H1 (cell line): ENCODE measurements around the gene BCAS3. TPM values are rescaled to one million over a fixed set of nuclear protein-coding genes. Genes with fewer than 3 reads are reported as not detected.

Experiments used
- CTCF ChIA-PET: fragments of 300-600 bp; sonication (Branson Sonifier 250); formaldehyde crosslinking; loops from one replicate; lab custom pipeline; 2021; ENCODE audit not compliant: partially characterized antibody; lab: Charles Lee
- POLR2A ChIA-PET: fragments of 300-600 bp; sonication (Branson Sonifier 250); formaldehyde crosslinking; loops from one replicate; lab custom pipeline; 2021; ENCODE audit warnings: inconsistent platforms; ENCODE audit not compliant: partially characterized antibody; lab: Charles Lee
- DNase-seq, 2 experiments: peaks; one replicate each; pipeline versions ENCODE4 v3.0.0 to v3.0.0-alpha.2; 2010 to 2022; ENCODE audit warnings: low spot score in 2 of 2, low read depth in 1 of 2, mixed read lengths in 1 of 2
- FAIRE-seq: peaks from 2 replicates; lab custom pipeline; 2011; peaks lifted over from hg19 to GRCh38; lab: Jason Lieb, UNC
- H2AFZ ChIP-seq: 2 replicates; pipeline ENCODE4 v1.8.1; 2012; ENCODE audit warnings: low read length, inconsistent platforms
- H2AK5ac ChIP-seq: 2 replicates; pipeline ENCODE4 v1.6.1; 2013; ENCODE audit warnings: low read depth, low read length
- H2BK120ac ChIP-seq: replicated peaks from 2 replicates; pipeline ENCODE3; 2013; ENCODE audit warnings: low read depth, low read length, inconsistent platforms
- H2BK12ac ChIP-seq: 2 replicates; pipeline ENCODE4 v1.6.1; 2013; ENCODE audit warnings: low read depth, low read length
- H2BK15ac ChIP-seq: 2 replicates; pipeline ENCODE4 v1.6.1; 2013; ENCODE audit warnings: low read length
- H2BK20ac ChIP-seq: 2 replicates; pipeline ENCODE4 v1.6.1; 2013; ENCODE audit warnings: low read length
- H2BK5ac ChIP-seq: 2 replicates; pipeline ENCODE4 v1.6.1; 2013; ENCODE audit warnings: low read depth, low read length
- H3K14ac ChIP-seq: 2 replicates; pipeline ENCODE4 v1.6.1; 2013; ENCODE audit warnings: inconsistent platforms; ENCODE audit not compliant: insufficient read length
- H3K18ac ChIP-seq: 2 replicates; pipeline ENCODE4 v1.6.1; 2013; ENCODE audit warnings: low read length; ENCODE audit errors: extremely low read depth
- H3K23ac ChIP-seq: 2 replicates; pipeline ENCODE4 v1.6.1; 2013; ENCODE audit warnings: inconsistent platforms; ENCODE audit not compliant: insufficient read length
- H3K23me2 ChIP-seq: 2 replicates; pipeline ENCODE4 v1.6.1; 2013; ENCODE audit warnings: low read depth, low read length
- H3K27ac ChIP-seq: 2 replicates; pipeline ENCODE4 v1.6.1; 2011; ENCODE audit warnings: low read depth, low read length, inconsistent platforms
- H3K27me3 ChIP-seq, 4 experiments: replicated peaks in 1 of 4; 1 replicate in 1 of 4; 2 replicates in 3 of 4; pipeline versions ENCODE4 v1.6.1 to v1.8.1; 2011 to 2013; ENCODE audit warnings: low read length in 3 of 4, mild to moderate bottlenecking in 3 of 4, inconsistent platforms in 2 of 4, mixed read lengths in 2 of 4, moderate library complexity in 1 of 4; ENCODE audit not compliant: control insufficient read depth in 3 of 4, insufficient read depth in 3 of 4; ENCODE audit errors: extremely low read depth in 1 of 4
- H3K36me3 ChIP-seq, 4 experiments: 2 replicates each; pipeline versions ENCODE4 v1.6.1 to v1.8.1; 2011 to 2013; ENCODE audit warnings: mild to moderate bottlenecking in 4 of 4, low read length in 3 of 4, moderate library complexity in 2 of 4, control low read depth in 1 of 4, inconsistent platforms in 1 of 4; ENCODE audit not compliant: insufficient read depth in 4 of 4, control insufficient read depth in 2 of 4
- H3K4ac ChIP-seq: replicated peaks from 2 replicates; pipeline ENCODE3; 2013; ENCODE audit warnings: low read length, low read depth, mixed read lengths, inconsistent platforms; ENCODE audit not compliant: insufficient read length
- H3K4me1 ChIP-seq, 4 experiments: replicated peaks in 1 of 4; 1 replicate in 1 of 4; 2 replicates in 3 of 4; pipeline versions ENCODE4 v1.6.1 to v1.8.1; 2011 to 2013; ENCODE audit warnings: low read length in 3 of 4, inconsistent platforms in 2 of 4, mixed read lengths in 1 of 4; ENCODE audit not compliant: insufficient read depth in 4 of 4, control insufficient read depth in 3 of 4
- H3K4me2 ChIP-seq, 2 experiments: 2 replicates each; pipeline versions ENCODE4 v1.6.1 to v1.8.1; 2011 to 2013; ENCODE audit warnings: low read depth in 2 of 2, low read length in 2 of 2, control low read depth in 1 of 2, inconsistent platforms in 1 of 2, mild to moderate bottlenecking in 1 of 2; ENCODE audit not compliant: insufficient read depth in 1 of 2
- H3K4me3 ChIP-seq, 4 experiments: fragments of 200-600, 300-600 bp in 1 of 4; sonication (generic), shearing (Covaris generic), sonication (Bioruptor Twin) in 1 of 4; 2 replicates each; pipeline versions ENCODE4 v1.5.1 to v1.8.1; 2011 to 2016; ENCODE audit warnings: low read length in 4 of 4, low read depth in 3 of 4, control low read depth in 2 of 4, inconsistent platforms in 2 of 4, mild to moderate bottlenecking in 2 of 4, mixed read lengths in 1 of 4, moderate library complexity in 1 of 4; ENCODE audit not compliant: insufficient read depth in 2 of 4; ENCODE audit errors: extremely low read depth in 1 of 4
- H3K56ac ChIP-seq: replicated peaks from 2 replicates; pipeline ENCODE3; 2013; ENCODE audit warnings: low read depth, mild to moderate bottlenecking, mixed read lengths, low read length, inconsistent platforms; ENCODE audit not compliant: insufficient read length
- H3K79me1 ChIP-seq: 2 replicates; pipeline ENCODE4 v1.6.1; 2013; ENCODE audit warnings: low read depth, low read length, control low read depth
- H3K79me2 ChIP-seq, 2 experiments: 2 replicates each; pipeline versions ENCODE4 v1.6.1 to v1.8.1; 2012 to 2013; ENCODE audit warnings: low read length in 2 of 2, mild to moderate bottlenecking in 2 of 2, inconsistent platforms in 1 of 2; ENCODE audit not compliant: insufficient read depth in 2 of 2, control insufficient read depth in 1 of 2
- H3K9ac ChIP-seq, 4 experiments: replicated peaks in 1 of 4; 1 replicate in 1 of 4; 2 replicates in 3 of 4; pipeline versions ENCODE4 v1.6.1 to v1.8.1; 2011 to 2013; ENCODE audit warnings: low read depth in 3 of 4, low read length in 3 of 4, control low read depth in 2 of 4, mild to moderate bottlenecking in 2 of 4, moderate library complexity in 2 of 4, inconsistent platforms in 1 of 4; ENCODE audit errors: extremely low read depth in 1 of 4
- H3K9me3 ChIP-seq, 2 experiments: 2 replicates each; pipeline versions ENCODE4 v1.6.1 to v1.8.1; 2012 to 2013; ENCODE audit warnings: mild to moderate bottlenecking in 2 of 2, moderate library complexity in 2 of 2, control low read depth in 1 of 2, inconsistent platforms in 1 of 2, low read depth in 1 of 2, low read length in 1 of 2, mixed read lengths in 1 of 2; ENCODE audit not compliant: insufficient read depth in 2 of 2
- H4K20me1 ChIP-seq, 2 experiments: replicated peaks in 1 of 2; 2 replicates each; pipeline versions ENCODE3 to v1.8.1; 2011 to 2013; ENCODE audit warnings: inconsistent platforms in 2 of 2, low read length in 2 of 2, mild to moderate bottlenecking in 1 of 2; ENCODE audit not compliant: insufficient read depth in 2 of 2, control insufficient read depth in 1 of 2
- H4K5ac ChIP-seq: 2 replicates; pipeline ENCODE4 v1.6.1; 2013; ENCODE audit warnings: low read length, low read depth, mixed read lengths, inconsistent platforms; ENCODE audit not compliant: insufficient read length
- H4K8ac ChIP-seq: 2 replicates; pipeline ENCODE4 v1.8.0; 2013; ENCODE audit warnings: mild to moderate bottlenecking, moderate library complexity, low read length, inconsistent platforms; ENCODE audit not compliant: insufficient read depth; ENCODE audit errors: extremely low read depth
- H4K91ac ChIP-seq: replicated peaks from 2 replicates; pipeline ENCODE3; 2013; ENCODE audit warnings: low read length, mixed read lengths, inconsistent platforms; ENCODE audit not compliant: insufficient read length
- BCL11A ChIP-seq, 2 experiments: IDR thresholded peaks; one replicate each; pipeline ENCODE4 v1.6.1; 2011; ENCODE audit warnings: low read depth in 2 of 2, low read length in 2 of 2, mild to moderate bottlenecking in 2 of 2
- CBX5 ChIP-seq: fragments of 300-800, 300-1000 bp; sonication (generic); IDR thresholded peaks from 2 replicates; pipeline ENCODE4 v1.7.1; 2016; ENCODE audit warnings: antibody characterized with exemption, low read length, low read depth
- CREB1 ChIP-seq: IDR thresholded peaks from 2 replicates; pipeline ENCODE4 v1.6.1; 2012; ENCODE audit warnings: inconsistent platforms
- CTBP2 ChIP-seq: IDR thresholded peaks from 2 replicates; pipeline ENCODE4 v1.7.0; 2011; ENCODE audit warnings: borderline replicate concordance, mild to moderate bottlenecking, moderate library complexity, mixed read lengths, low read length; ENCODE audit not compliant: insufficient read depth, insufficient read length
- GTF2F1 ChIP-seq: IDR thresholded peaks from 2 replicates; pipeline ENCODE4 v1.6.1; 2012; ENCODE audit warnings: low read depth, low read length, improper control_type of control experiment, borderline replicate concordance
- NRF1 ChIP-seq: IDR thresholded peaks from 2 replicates; pipeline ENCODE4 v1.6.1; 2011; ENCODE audit warnings: mild to moderate bottlenecking, low read depth, low read length, improper control_type of control experiment
- POLR2A ChIP-seq, 2 experiments: IDR thresholded peaks; 1 replicate in 1 of 2; 2 replicates in 1 of 2; pipeline ENCODE4 v1.6.1; 2011; ENCODE audit warnings: low read depth in 2 of 2, low read length in 2 of 2, mild to moderate bottlenecking in 2 of 2; ENCODE audit errors: control extremely low read depth in 1 of 2
- RFX5 ChIP-seq: IDR thresholded peaks from 2 replicates; pipeline ENCODE4 v1.6.1; 2011; ENCODE audit warnings: low read depth, low read length, improper control_type of control experiment, borderline replicate concordance
- RNF2 ChIP-seq: fragments of 200-900, 300-1000 bp; sonication (generic); IDR thresholded peaks from 2 replicates; pipeline ENCODE4 v1.7.1; 2016; ENCODE audit warnings: borderline replicate concordance, low read depth, mild to moderate bottlenecking, antibody characterized with exemption, low read length; ENCODE audit not compliant: poor library complexity, severe bottlenecking; ENCODE audit errors: missing control alignments
- RXRA ChIP-seq: IDR thresholded peaks from 2 replicates; pipeline ENCODE4 v1.6.1; 2011; ENCODE audit warnings: low read depth, mild to moderate bottlenecking, low read length, moderate library complexity; ENCODE audit not compliant: insufficient read depth
- SIN3A ChIP-seq, 2 experiments: IDR thresholded peaks in 1 of 2; conservative IDR thresholded peaks in 1 of 2; 2 replicates each; pipeline ENCODE4 v1.6.1; 2011 to 2012; ENCODE audit warnings: low read length in 2 of 2, improper control_type of control experiment in 1 of 2, low read depth in 1 of 2, mild to moderate bottlenecking in 1 of 2
- SRF ChIP-seq: IDR thresholded peaks from 2 replicates; pipeline ENCODE4 v1.6.1; 2011; ENCODE audit warnings: mild to moderate bottlenecking, low read depth, low read length, moderate library complexity
- TBP ChIP-seq: IDR thresholded peaks from 2 replicates; pipeline ENCODE4 v1.6.1; 2011; ENCODE audit warnings: low read depth, low read length, improper control_type of control experiment
- ZNF274 ChIP-seq: IDR thresholded peaks from 2 replicates; pipeline ENCODE4 v1.7.0; 2012; ENCODE audit warnings: low read length, borderline replicate concordance; ENCODE audit errors: extremely low read depth
- WGBS, 2 experiments: shearing (Covaris generic) in 1 of 2; methylation state at CpG; one replicate each; pipeline versions ENCODE4 v1.1.6 to v1.1.7; 2013 to 2015; ENCODE audit warnings: low lambda C conversion rate in 2 of 2, mixed read lengths in 2 of 2, inconsistent platforms in 1 of 2, low coverage in 1 of 2, missing lambda C conversion rate in 1 of 2; ENCODE audit not compliant: insufficient replicate concordance in 2 of 2, insufficient coverage in 1 of 2, insufficient read length in 1 of 2; ENCODE audit errors: extremely low coverage in 1 of 2, missing lambda C conversion rate in 1 of 2; 5-methylcytosine and 5-hydroxymethylcytosine counted together
- polyA plus RNA-seq, 7 experiments: library from polyadenylated mRNA; depleted of rRNA in 3 of 7; stranded (reverse) in 5 of 7; unstranded in 2 of 7; fragments of >200 nt in 5 of 7; fragments of 200-250 nt in 2 of 7; gene quantifications; 1 replicate in 5 of 7; 2 replicates in 1 of 7; 4 replicates in 1 of 7; pipeline versions ENCODE4 v1.2.1 to v1.2.3, GENCODE V29; 2011 to 2013; ENCODE audit warnings: missing spikeins in 2 of 7, mixed read lengths in 2 of 7
- total RNA-seq: library from RNA; stranded (reverse); fragmentation: NEBNext Ultra II Directional; extraction: Animal tissue kit (Norgen Biotek cat#: 25700); gene quantifications from 2 replicates; pipeline ENCODE4 v1.2.1, GENCODE V29; 2021

The BCAS3 gene
- total and polyA plus RNA-seq, 2 of the 8 experiments (the other 6 are each of a cell fraction or from before 2014, with no cell fraction given), result 9.9 to 13.3 TPM

GRCh38 chr17:61261001-61261637 lies 583.5 kb downstream of the BCAS3 start:
- no peak overlapping the region for H4K91ac ChIP-seq
- H3K18ac ChIP-seq, result no peak overlapping the region
- no peak overlapping the region for H3K9ac ChIP-seq
- H3K4me3 ChIP-seq, result no peak overlapping the region
- no peaks in the 10 kb centered on the region for H3K27me3 ChIP-seq
- no peaks in the 10 kb centered on the region for H3K4me1 ChIP-seq
- no peak overlapping the region for H3K4ac ChIP-seq
- no peaks in the 10 kb centered on the region for H3K9me3 ChIP-seq
- H4K20me1 ChIP-seq, result no peaks in the 10 kb centered on the region
- ChIA-PET POLR2A (no interaction called here), CTCF (interaction anchor here (0.6 to 1.3 kb wide), 4 partner anchors 45 to 621 kb away, joined by 3 to 5 read pairs (median 4); no protein-coding TSS in a partner anchor)
- no peak overlapping the region for H3K4me2 ChIP-seq
- H3K79me2 ChIP-seq, result no peaks in the 10 kb centered on the region
- DNase-seq, result no peak
- no peak overlapping the region for H2AK5ac ChIP-seq
- no peak overlapping the region for H2BK120ac ChIP-seq
- no peak overlapping the region for H3K23ac ChIP-seq
- no peak overlapping the region for H3K56ac ChIP-seq
- H3K14ac ChIP-seq, result no peak overlapping the region
- H3K23me2 ChIP-seq, result no peaks in the 10 kb centered on the region
- no peak overlapping the region for H2BK20ac ChIP-seq
- H3K79me1 ChIP-seq, result no peaks in the 10 kb centered on the region
- H4K5ac ChIP-seq, result no peak overlapping the region
- no peak overlapping the region for H4K8ac ChIP-seq
- H2BK5ac ChIP-seq, result no peak overlapping the region
- no peak for FAIRE-seq
- 82% methylated on average over 6 of the region's 6 CpGs; no CpG with 5 or more reads in 1 of the 2 experiments for WGBS, 2 experiments
- H2BK15ac ChIP-seq, result no peak overlapping the region
- H2AFZ ChIP-seq, result no peak overlapping the region
- H3K27ac ChIP-seq, result no peak overlapping the region
- H2BK12ac ChIP-seq, result no peak overlapping the region
- no peaks in the 10 kb centered on the region for H3K36me3 ChIP-seq
- TF ChIP-seq CREB1 (no peak), CTBP2 (no peak), GTF2F1 (no peak), CBX5 (no peak), BCL11A (IDR thresholded peaks at IDR 0.05; ENCODE audit: low read depth in 2 of 2, low read length in 2 of 2) (no peak), SRF (no peak), TBP (no peak), RFX5 (no peak), NRF1 (no peak), RXRA (no peak), RNF2 (no peak), POLR2A (IDR thresholded peaks at IDR 0.05; ENCODE audit: control extremely low read depth in 1 of 2, low read depth in 2 of 2, low read length in 2 of 2) (no peak), SIN3A (conservative IDR thresholded peaks at IDR 0.05 in 1 of 2, IDR thresholded peaks at IDR 0.05 in 1 of 2; ENCODE audit: low read depth in 1 of 2, low read length in 2 of 2) (no peak), ZNF274 (no peak)
